IMR-90 (cell line): ENCODE measurements around the gene MMS19. TPM values are rescaled to one million over a fixed set of nuclear protein-coding genes. Genes with fewer than 3 reads are reported as not detected.

Experiments used
- ATAC-seq: fragments of 200-7000 bp; cut with Tn5 transposase; 2 replicates; pipeline ENCODE4 v1.9.1; 2020; ENCODE audit warnings: low read depth, mild to moderate bottlenecking, moderate library complexity
- BruUV-seq: library from RNA; stranded (reverse); fragments of 400-500 nt; replicated peaks from 2 replicates; lab custom pipeline; 2021; lab: Mats Ljungman, UMichigan
- CTCF ChIA-PET: fragments of 300-600 bp; formaldehyde crosslinking; extraction: SDS; loops from one replicate; lab custom pipeline; 2021; ENCODE audit warnings: antibody characterized with exemption; lab: Yijun Ruan, JAX
- POLR2A ChIA-PET: fragments of 300-600 bp; sonication (Branson Sonifier 250); formaldehyde crosslinking; loops from one replicate; lab custom pipeline; 2022; ENCODE audit warnings: antibody characterized with exemption; ENCODE audit not compliant: unreplicated experiment; lab: Charles Lee
- DNase-seq: peaks from one replicate; pipeline ENCODE4 v3.0.0; 2013
- H2AFZ ChIP-seq: replicated peaks from 2 replicates; pipeline ENCODE3; 2013; ENCODE audit warnings: low read length, mild to moderate bottlenecking; ENCODE audit not compliant: poor library complexity
- H2AK5ac ChIP-seq: 2 replicates; pipeline ENCODE4 v1.6.1; 2013; ENCODE audit warnings: low read depth, low read length, inconsistent platforms
- H2AK9ac ChIP-seq: replicated peaks from 2 replicates; pipeline ENCODE3; 2013; ENCODE audit warnings: mild to moderate bottlenecking, low read depth, low read length, moderate library complexity; ENCODE audit not compliant: poor library complexity
- H2BK120ac ChIP-seq: 2 replicates; pipeline ENCODE4 v1.6.1; 2013; ENCODE audit warnings: low read depth, low read length, inconsistent platforms
- H2BK15ac ChIP-seq: 3 replicates; pipeline ENCODE4 v1.6.1; 2013; ENCODE audit warnings: low read depth, low read length, inconsistent platforms
- H2BK20ac ChIP-seq: 2 replicates; pipeline ENCODE4 v1.6.1; 2013; ENCODE audit warnings: low read depth, mild to moderate bottlenecking, inconsistent platforms, low read length, moderate library complexity
- H2BK5ac ChIP-seq: 2 replicates; pipeline ENCODE4 v1.6.1; 2013; ENCODE audit warnings: mild to moderate bottlenecking, low read depth, low read length, inconsistent platforms; ENCODE audit not compliant: poor library complexity, severe bottlenecking
- H3K14ac ChIP-seq: replicated peaks from 2 replicates; pipeline ENCODE4 v1.6.1; 2013; ENCODE audit warnings: low read depth, low read length, inconsistent platforms
- H3K18ac ChIP-seq: 2 replicates; pipeline ENCODE4 v1.6.1; 2013; ENCODE audit warnings: low read depth, low read length, control low read depth
- H3K23ac ChIP-seq: 2 replicates; pipeline ENCODE4 v1.6.1; 2013; ENCODE audit warnings: low read depth, low read length, inconsistent platforms
- H3K27ac ChIP-seq: 2 replicates; pipeline ENCODE4 v1.5.1; 2013; ENCODE audit warnings: mild to moderate bottlenecking, control low read depth, low read length; ENCODE audit not compliant: insufficient read depth
- H3K27me3 ChIP-seq: 2 replicates; pipeline ENCODE4 v1.6.1; 2013; ENCODE audit warnings: low read length; ENCODE audit not compliant: control insufficient read depth, insufficient read depth
- H3K36me3 ChIP-seq: 2 replicates; pipeline ENCODE4 v1.6.1; 2013; ENCODE audit warnings: low read length, mixed read lengths; ENCODE audit not compliant: control insufficient read depth, insufficient read depth
- H3K4ac ChIP-seq: 2 replicates; pipeline ENCODE4 v1.6.1; 2013; ENCODE audit warnings: low read depth, low read length, inconsistent platforms
- H3K4me1 ChIP-seq: 2 replicates; pipeline ENCODE4 v1.6.1; 2013; ENCODE audit warnings: low read length, mixed read lengths; ENCODE audit not compliant: control insufficient read depth, insufficient read depth
- H3K4me2 ChIP-seq: 2 replicates; pipeline ENCODE4 v1.6.1; 2013; ENCODE audit warnings: low read depth, mild to moderate bottlenecking, control low read depth, low read length, moderate library complexity
- H3K4me3 ChIP-seq: 2 replicates; pipeline ENCODE4 v1.5.1; 2013; ENCODE audit warnings: low read depth, mild to moderate bottlenecking, control low read depth, low read length, moderate library complexity; ENCODE audit not compliant: insufficient read depth
- H3K56ac ChIP-seq: 2 replicates; pipeline ENCODE4 v1.6.1; 2013; ENCODE audit warnings: low read length, inconsistent platforms; ENCODE audit not compliant: insufficient read depth; ENCODE audit errors: extremely low read depth
- H3K79me1 ChIP-seq, 2 experiments: 2 replicates each; pipeline ENCODE4 v1.6.1; 2013; ENCODE audit warnings: low read length in 2 of 2, inconsistent platforms in 1 of 2, low read depth in 1 of 2
- H3K9ac ChIP-seq: 2 replicates; pipeline ENCODE4 v1.6.1; 2013; ENCODE audit warnings: low read depth, low read length, control low read depth
- H3K9me1 ChIP-seq: 2 replicates; pipeline ENCODE4 v1.6.1; 2013; ENCODE audit warnings: low read length, inconsistent platforms; ENCODE audit not compliant: insufficient read depth
- H3K9me3 ChIP-seq: 2 replicates; pipeline ENCODE4 v1.6.1; 2013; ENCODE audit warnings: low read length; ENCODE audit not compliant: control insufficient read depth, insufficient read depth
- H4K20me1 ChIP-seq: 2 replicates; pipeline ENCODE4 v1.6.1; 2013; ENCODE audit warnings: low read length, inconsistent platforms; ENCODE audit not compliant: insufficient read depth
- H4K5ac ChIP-seq: 2 replicates; pipeline ENCODE4 v1.6.1; 2013; ENCODE audit warnings: mild to moderate bottlenecking, low read depth, low read length, control low read depth
- H4K8ac ChIP-seq, 2 experiments: 2 replicates each; pipeline ENCODE4 v1.6.1; 2013; ENCODE audit warnings: low read depth in 2 of 2, low read length in 2 of 2, control low read depth in 1 of 2, inconsistent platforms in 1 of 2
- H4K91ac ChIP-seq: 2 replicates; pipeline ENCODE4 v1.6.1; 2013; ENCODE audit warnings: low read depth, low read length, inconsistent platforms; ENCODE audit not compliant: insufficient read depth
- BHLHE40 ChIP-seq: fragments of 150-350 bp; IDR thresholded peaks from 2 replicates; pipeline ENCODE4 v1.6.1; 2016; ENCODE audit warnings: mild to moderate bottlenecking, low read depth, low read length
- CHD1 ChIP-seq: IDR thresholded peaks from 2 replicates; pipeline ENCODE4 v1.6.1; 2012; ENCODE audit warnings: low read depth, low read length, improper control_type of control experiment
- CTCF ChIP-seq: conservative IDR thresholded peaks from 2 replicates; pipeline ENCODE4 v1.5.1; 2012; ENCODE audit warnings: mild to moderate bottlenecking, low read depth, low read length, improper control_type of control experiment
- FOS ChIP-seq: fragments of 150-350 bp; IDR thresholded peaks from 2 replicates; pipeline ENCODE4 v1.6.1; 2016; ENCODE audit warnings: low read depth, low read length
- MAZ ChIP-seq: IDR thresholded peaks from 2 replicates; pipeline ENCODE4 v1.6.1; 2012; ENCODE audit warnings: low read depth, mild to moderate bottlenecking, low read length, improper control_type of control experiment, moderate library complexity, borderline replicate concordance
- NFE2L2 ChIP-seq: fragments of 150-350 bp; IDR thresholded peaks from 2 replicates; pipeline ENCODE4 v1.6.1; 2016; ENCODE audit warnings: low read depth, mild to moderate bottlenecking, low read length
- POLR2A ChIP-seq: IDR thresholded peaks from 2 replicates; pipeline ENCODE4 v1.6.1; 2012; ENCODE audit warnings: mild to moderate bottlenecking, low read depth, low read length
- RAD21 ChIP-seq: IDR thresholded peaks from 2 replicates; pipeline ENCODE4 v1.6.1; 2012; ENCODE audit warnings: low read length, improper control_type of control experiment
- RCOR1 ChIP-seq: IDR thresholded peaks from 2 replicates; pipeline ENCODE4 v1.6.1; 2012; ENCODE audit warnings: mild to moderate bottlenecking, low read length, improper control_type of control experiment; ENCODE audit not compliant: insufficient replicate concordance
- RFX5 ChIP-seq: IDR thresholded peaks from 2 replicates; pipeline ENCODE4 v1.8.0; 2012; ENCODE audit warnings: low read depth, mild to moderate bottlenecking, low read length, moderate library complexity
- SMC3 ChIP-seq: fragments of 150-350 bp; IDR thresholded peaks from 2 replicates; pipeline ENCODE4 v1.6.1; 2016; ENCODE audit warnings: low read depth, mild to moderate bottlenecking, antibody characterized with exemption, low read length, moderate library complexity
- USF2 ChIP-seq: fragments of 150-350 bp; IDR thresholded peaks from 2 replicates; pipeline ENCODE4 v1.6.1; 2017; ENCODE audit warnings: mild to moderate bottlenecking, antibody characterized with exemption, low read length, low read depth
- WGBS, 2 experiments: methylation state at CpG; one replicate each; pipeline versions ENCODE4 v1.1.5 to v1.1.7; 2013; ENCODE audit warnings: missing lambda C conversion rate in 2 of 2; ENCODE audit not compliant: insufficient read length in 1 of 2; ENCODE audit errors: extremely low coverage in 2 of 2; 5-methylcytosine and 5-hydroxymethylcytosine counted together
- dilution Hi-C: fragments of 300-500 bp; cut with HindIII; formaldehyde crosslinking; loops from one replicate; pipeline ENCODE4 v1.14.3; 2018; ENCODE audit warnings: low sequenced_read_pairs; ENCODE audit not compliant: unreplicated experiment
- in situ Hi-C: fragments of 300-500 bp; cut with MboI; formaldehyde crosslinking; loops from 3 replicates; pipeline ENCODE4 v1.14.3; 2019; ENCODE audit warnings: low sequenced_read_pairs, inconsistent platforms, mixed read lengths
- intact Hi-C: fragments of 100-400 bp; cut with micrococcal nuclease; formaldehyde crosslinking; loops from 2 replicates; pipeline ENCODE4 v1.10.0; 2022
- polyA plus RNA-seq, 3 experiments: library from polyadenylated mRNA; depleted of rRNA; stranded (reverse); fragments of >200 nt; gene quantifications; 2 replicates each; pipeline ENCODE4 v1.2.3, GENCODE V29; 2012; ENCODE audit warnings: low replicate concordance in 1 of 3
- total RNA-seq: library from RNA; depleted of rRNA; stranded (reverse); fragments of >200 nt; gene quantifications from 2 replicates; pipeline ENCODE4 v1.2.3, GENCODE V29; 2012

The MMS19 gene
- total and polyA plus RNA-seq, 2 of the 4 experiments (the other 2 are of a cell fraction) = 70.1 to 72.7 TPM

- no TSS peak for BruUV-seq
- no peak overlapping the region for H3K14ac ChIP-seq
- intact Hi-C loops = no loop called here
- DNase-seq (no peak), ATAC-seq (no peak)
- no peak overlapping the region for H3K23ac ChIP-seq
- H4K5ac ChIP-seq = no peak overlapping the region
- no peak overlapping the region for H2BK15ac ChIP-seq
- no peak overlapping the region for H2AFZ ChIP-seq
- no peak overlapping the region for H3K4me2 ChIP-seq
- no peak overlapping the region for H4K91ac ChIP-seq
- dilution Hi-C loops = no loop called here
- peaks cover 89% of the 10 kb centered on the region for H4K20me1 ChIP-seq
- no peak overlapping the region for H2BK120ac ChIP-seq
- in situ Hi-C loops = no loop called here
- CTCF ChIA-PET = no interaction called here
- H2BK20ac ChIP-seq = no peak overlapping the region
- peaks cover 24% of the 10 kb centered on the region for H3K9me1 ChIP-seq
- no peak overlapping the region for H3K4ac ChIP-seq
- H3K18ac ChIP-seq = no peak overlapping the region
- H3K4me3 ChIP-seq = no peak overlapping the region
- H2AK9ac ChIP-seq = no peak overlapping the region
- H3K9me3 ChIP-seq = no peaks in the 10 kb centered on the region
- H2BK5ac ChIP-seq = no peak overlapping the region
- no peaks in the 10 kb centered on the region for H3K27me3 ChIP-seq
- H4K8ac ChIP-seq = no peak overlapping the region
- no peak overlapping the region for H3K56ac ChIP-seq
- H2AK5ac ChIP-seq = no peak overlapping the region
- H3K79me1 ChIP-seq = peaks cover 38 to 88% of the 10 kb centered on the region in 2 experiments
- no peak overlapping the region for H3K9ac ChIP-seq
- no peaks in the 10 kb centered on the region for H3K36me3 ChIP-seq
- H3K27ac ChIP-seq = no peak overlapping the region
- peaks cover 9% of the 10 kb centered on the region for H3K4me1 ChIP-seq
- WGBS, 2 experiments = 96% methylated on average over 4 of the region's 11 CpGs; no CpG with 5 or more reads in 1 of the 2 experiments
- TF ChIP-seq BHLHE40 (no peak), USF2 (no peak), MAZ (no peak), CTCF (no peak), RAD21 (no peak), CHD1 (no peak), POLR2A (no peak), NFE2L2 (no peak), RCOR1 (no peak), RFX5 (no peak), SMC3 (no peak), FOS (no peak)
- POLR2A ChIA-PET = interaction anchor here (0.6 kb wide), 1 partner anchor 279 kb away, joined by 10 read pairs; no protein-coding TSS in a partner anchor
Measured at GRCh38 chr10:97520978-97521761, 22.9 kb upstream of the MMS19 start.
